Peyer's patch (tissue), 4 donors: ENCODE data around the gene LRRC45. TPM values are rescaled to one million over a fixed set of nuclear protein-coding genes. Genes with fewer than 3 reads are reported as not detected.

ENCODE experiments used
- DNase-seq, 3 donors: peaks; one replicate each; pipeline ENCODE4 v3.0.0-alpha.2; 2017 to 2019
- H3K27ac ChIP-seq, 4 donors: fragments of 200-600 bp; sonication (generic); one replicate each; pipeline ENCODE4 v1.5.1; 2016 to 2019
- H3K27me3 ChIP-seq, 2 donors: fragments of 200-600 bp; sonication (generic); one replicate each; pipeline ENCODE4 v1.5.1; 2019
- H3K36me3 ChIP-seq, 3 donors: fragments of 200-600 bp; sonication (generic); one replicate each; pipeline ENCODE4 v1.5.1; 2016 to 2019
- H3K4me1 ChIP-seq, 4 donors: fragments of 200-600 bp; sonication (generic); one replicate each; pipeline ENCODE4 v1.5.1; 2016 to 2019
- H3K4me3 ChIP-seq, 4 donors: fragments of 200-600 bp; sonication (generic); 1 replicate in 3 of 4; 2 replicates in 1 of 4; pipeline ENCODE4 v1.5.1; 2016 to 2019; ENCODE audit warnings: mild to moderate bottlenecking in 1 of 4
- H3K9me3 ChIP-seq, 4 donors: fragments of 200-600 bp; sonication (generic); one replicate each; pipeline ENCODE4 v1.5.1; 2016 to 2019; ENCODE audit warnings: mild to moderate bottlenecking in 1 of 4
- POLR2A ChIP-seq, 2 donors: fragments of 450-650 bp; IDR thresholded peaks; one replicate each; pipeline ENCODE4 v1.5.1; 2017; ENCODE audit warnings: antibody characterized with exemption in 2 of 2, mild to moderate bottlenecking in 2 of 2, moderate library complexity in 2 of 2
- total RNA-seq, 4 donors: library from RNA; depleted of rRNA; stranded (reverse); fragments of >200 nt; gene quantifications; one replicate each; pipeline ENCODE4 v1.1.0, GENCODE V29; 2016
- TF ChIP-seq, protein P1 (sequence below), 6 experiments: fragments of 450-650 bp in 4 of 6; fragments of 200-600 bp in 2 of 6; sonication (generic) in 1 of 6; IDR thresholded peaks; one replicate each; pipeline ENCODE4 v1.5.1; 2017 to 2019; ENCODE audit warnings: antibody characterized with exemption in 6 of 6, mild to moderate bottlenecking in 3 of 6, moderate library complexity in 1 of 6

Gene LRRC45
- total RNA-seq, 4 donors from 2014 or later: 15.5 to 74.3 (median 23.1) TPM

DNA sequence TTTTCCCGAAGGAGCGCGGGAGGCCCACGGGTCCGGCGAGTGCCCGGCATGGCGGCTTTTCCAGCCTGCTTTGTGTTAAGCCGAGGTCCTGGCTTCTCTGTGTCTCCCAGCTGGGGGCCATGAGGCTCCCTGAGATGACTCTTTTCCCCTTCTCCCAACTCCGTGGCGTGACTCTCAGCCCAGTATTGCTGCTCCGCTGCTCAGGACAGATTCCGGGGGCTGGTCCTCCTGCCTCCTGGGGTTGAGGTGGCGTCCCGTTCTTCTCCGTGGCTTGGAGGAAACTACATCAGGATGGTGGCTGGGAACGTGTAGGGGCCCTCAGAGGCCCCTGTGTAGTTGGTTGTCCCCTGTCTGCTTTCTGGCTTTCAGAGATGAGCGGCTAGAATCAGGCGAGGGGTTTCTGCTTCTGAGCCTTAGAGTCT lies 29.5 kb downstream of the LRRC45 start:
- DNase-seq: no peak
- peak overlapping the region; percentile 75 to 98 (median 95) for H3K4me3 ChIP-seq
- peak overlapping the region in 1 of 4 donors; percentile 72 for H3K27ac ChIP-seq
- peaks cover 0 to 68% (median 0%) of the 10 kb centered on the region in 3 donors for H3K36me3 ChIP-seq
- TF ChIP-seq, protein P1, sequence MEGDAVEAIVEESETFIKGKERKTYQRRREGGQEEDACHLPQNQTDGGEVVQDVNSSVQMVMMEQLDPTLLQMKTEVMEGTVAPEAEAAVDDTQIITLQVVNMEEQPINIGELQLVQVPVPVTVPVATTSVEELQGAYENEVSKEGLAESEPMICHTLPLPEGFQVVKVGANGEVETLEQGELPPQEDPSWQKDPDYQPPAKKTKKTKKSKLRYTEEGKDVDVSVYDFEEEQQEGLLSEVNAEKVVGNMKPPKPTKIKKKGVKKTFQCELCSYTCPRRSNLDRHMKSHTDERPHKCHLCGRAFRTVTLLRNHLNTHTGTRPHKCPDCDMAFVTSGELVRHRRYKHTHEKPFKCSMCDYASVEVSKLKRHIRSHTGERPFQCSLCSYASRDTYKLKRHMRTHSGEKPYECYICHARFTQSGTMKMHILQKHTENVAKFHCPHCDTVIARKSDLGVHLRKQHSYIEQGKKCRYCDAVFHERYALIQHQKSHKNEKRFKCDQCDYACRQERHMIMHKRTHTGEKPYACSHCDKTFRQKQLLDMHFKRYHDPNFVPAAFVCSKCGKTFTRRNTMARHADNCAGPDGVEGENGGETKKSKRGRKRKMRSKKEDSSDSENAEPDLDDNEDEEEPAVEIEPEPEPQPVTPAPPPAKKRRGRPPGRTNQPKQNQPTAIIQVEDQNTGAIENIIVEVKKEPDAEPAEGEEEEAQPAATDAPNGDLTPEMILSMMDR (IDR thresholded peaks at IDR 0.05): no peak
- no peak for TF ChIP-seq POLR2A (IDR thresholded peaks at IDR 0.05)
- H3K9me3 ChIP-seq: no peaks in the 10 kb centered on the region
- peaks cover 0 to 31% (median 23%) of the 10 kb centered on the region in 4 donors for H3K4me1 ChIP-seq
- H3K27me3 ChIP-seq: no peaks in the 10 kb centered on the region

- Histone ChIP-seq H3K4me1 (peaks cover 0 to 31% (median 23%) of the 10 kb centered on the region in 4 donors), H3K9me3 (no peaks in the 10 kb centered on the region), H3K36me3 (peaks cover 0 to 69% (median 0%) of the 10 kb centered on the region in 3 donors), H3K27me3 (no peaks in the 10 kb centered on the region), H3K4me3 (peak overlapping the region in 3 of 4 donors; percentile 94 to 98 (median 96)), H3K27ac (no peak overlapping the region)
- no peak for TF ChIP-seq POLR2A (IDR thresholded peaks at IDR 0.05)
- TF ChIP-seq, protein P1 (IDR thresholded peaks at IDR 0.05): no peak
- no peak for DNase-seq
Measured at GRCh38 chr17:82053130-82053529, 30.0 kb downstream of the LRRC45 start.

DNA sequence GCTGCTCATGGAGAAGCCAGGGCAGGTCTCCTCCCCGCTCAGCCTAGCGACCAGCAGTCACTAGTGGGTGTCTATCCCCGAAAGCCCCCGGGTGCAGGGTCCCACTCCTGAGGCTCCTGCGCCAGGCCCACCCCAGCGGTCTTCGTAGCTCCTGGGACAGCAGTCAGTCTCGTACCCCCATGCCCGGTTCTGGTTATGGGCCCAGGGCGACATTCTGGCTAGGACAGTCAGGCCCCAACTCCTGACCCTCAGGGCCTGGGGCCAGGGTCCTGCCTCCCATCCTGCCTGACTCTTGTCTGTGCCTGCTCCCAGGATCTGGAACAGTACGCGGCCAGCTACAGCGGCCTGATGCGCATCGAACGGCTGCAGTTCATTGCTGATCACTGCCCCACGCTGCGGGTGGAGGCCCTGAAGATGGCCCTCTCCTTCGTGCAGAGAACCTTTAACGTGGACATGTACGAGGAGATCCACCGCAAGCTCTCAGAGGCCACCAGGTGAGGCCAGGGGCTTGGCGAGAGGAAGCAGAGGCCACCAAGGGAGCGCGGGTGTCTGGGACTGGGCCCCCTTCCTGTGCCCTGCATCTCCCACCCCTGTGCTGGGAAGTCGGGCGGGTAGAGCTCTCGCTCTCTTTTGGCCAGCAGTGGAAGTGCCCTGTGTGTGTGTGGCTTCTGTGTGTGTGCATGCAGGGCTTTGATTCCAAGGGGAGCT lies 30.6 kb downstream of the LRRC45 start:
- Histone ChIP-seq H3K9me3 (no peaks in the 10 kb centered on the region), H3K4me3 (no peak overlapping the region), H3K4me1 (peaks cover 0 to 31% (median 23%) of the 10 kb centered on the region in 4 donors), H3K27ac (no peak overlapping the region), H3K36me3 (peaks cover 0 to 70% (median 0%) of the 10 kb centered on the region in 3 donors), H3K27me3 (no peaks in the 10 kb centered on the region)
- TF ChIP-seq, protein P1 (IDR thresholded peaks at IDR 0.05): no peak
- no peak for TF ChIP-seq POLR2A (IDR thresholded peaks at IDR 0.05)
- no peak for DNase-seq

GRCh38 chr17:82054351-82055022 lies 31.4 kb downstream of the LRRC45 start:
- Histone ChIP-seq H3K4me3 (no peak overlapping the region), H3K36me3 (peaks cover 0 to 69% (median 0%) of the 10 kb centered on the region in 3 donors), H3K27ac (no peak overlapping the region), H3K27me3 (no peaks in the 10 kb centered on the region), H3K9me3 (no peaks in the 10 kb centered on the region), H3K4me1 (peaks cover 0 to 31% (median 23%) of the 10 kb centered on the region in 4 donors)
- no peak for DNase-seq
- no peak for TF ChIP-seq POLR2A (IDR thresholded peaks at IDR 0.05)
- TF ChIP-seq, protein P1 (IDR thresholded peaks at IDR 0.05): no peak

GRCh38 chr17:82055023-82055964 lies 32.2 kb downstream of the LRRC45 start:
- TF ChIP-seq POLR2A (IDR thresholded peaks at IDR 0.05): no peak
- TF ChIP-seq, protein P1 (IDR thresholded peaks at IDR 0.05): no peak
- H3K36me3 ChIP-seq: peaks cover 0 to 69% (median 0%) of the 10 kb centered on the region in 3 donors
- no peak overlapping the region for H3K4me3 ChIP-seq
- no peak overlapping the region for H3K27ac ChIP-seq
- H3K4me1 ChIP-seq: peaks cover 0 to 29% (median 21%) of the 10 kb centered on the region in 4 donors
- H3K9me3 ChIP-seq: no peaks in the 10 kb centered on the region
- no peaks in the 10 kb centered on the region for H3K27me3 ChIP-seq
- no peak for DNase-seq
